ENCODE results near the gene EPS8L1. TPM values are rescaled to one million over a fixed set of nuclear protein-coding genes. Genes with fewer than 3 reads are reported as not detected.

The EPS8L1 gene
- polyA plus RNA-seq, 4 donors, result 38.4 to 86.0 (median 63.3) TPM

DNA sequence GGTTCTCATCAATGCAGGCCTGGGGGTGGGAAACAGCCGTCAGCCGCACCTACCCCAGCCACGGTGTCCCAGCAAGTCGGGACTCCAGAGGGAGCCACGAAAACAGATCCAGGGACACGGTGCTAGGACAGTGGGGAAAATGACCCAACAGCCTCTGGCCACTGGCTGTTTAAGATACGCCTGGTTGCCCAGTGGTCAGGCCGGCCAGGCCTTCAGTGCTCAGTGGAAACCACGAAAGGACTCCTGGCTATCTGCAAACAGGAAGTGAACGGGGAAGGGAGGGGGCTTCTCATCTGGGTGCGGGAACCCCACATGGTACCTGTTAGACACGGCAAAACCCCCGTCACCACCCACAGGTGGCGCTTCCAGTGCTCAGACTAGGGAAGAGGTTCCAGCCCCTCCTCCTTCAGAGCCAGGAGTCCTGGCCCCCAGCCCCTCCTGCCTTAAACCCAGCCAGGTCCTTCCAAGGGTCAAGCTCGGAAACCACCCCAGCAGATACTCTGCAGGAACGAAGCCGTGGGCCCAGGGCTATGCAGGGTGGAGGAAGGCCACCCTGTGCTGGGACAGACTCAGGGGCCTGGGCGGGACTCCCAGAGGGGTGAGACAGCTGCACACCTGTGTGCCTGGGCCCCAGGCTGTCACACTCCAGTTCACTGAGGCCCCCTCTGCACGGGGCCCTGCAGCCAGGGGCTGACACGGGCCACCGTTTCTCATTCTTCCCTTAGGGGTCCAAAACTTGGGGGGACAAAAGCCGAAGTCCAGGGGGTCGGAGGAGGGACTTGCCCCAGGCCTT, 37.3 kb downstream of the EPS8L1 start:
- no peak for DNase-seq (ENCODE audit: low read depth in 4 of 4, low spot score in 2 of 4)

DNA sequence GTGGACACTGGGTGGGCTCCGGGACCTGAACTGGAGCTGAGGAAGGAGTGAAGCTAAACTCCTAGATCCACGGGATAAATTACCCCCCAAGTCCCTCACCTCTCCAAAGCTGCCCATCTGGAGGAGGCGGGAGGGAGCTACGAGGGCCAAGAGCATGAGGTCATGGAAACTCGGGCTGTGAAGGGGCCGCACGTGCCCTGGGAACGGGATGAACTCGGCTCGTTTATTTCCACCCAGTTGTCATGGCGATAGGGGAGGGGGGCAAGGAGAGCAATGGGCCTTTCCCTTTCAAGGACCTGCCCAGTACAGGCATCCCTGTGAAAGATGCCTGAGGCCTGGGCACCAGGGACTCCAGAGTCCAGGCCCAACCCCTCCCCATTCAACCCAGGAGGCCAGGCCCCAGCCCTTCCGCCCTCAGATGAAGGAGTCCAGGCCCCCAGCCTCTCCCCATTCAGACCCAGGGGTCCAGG, 37.9 kb downstream of the EPS8L1 start:
- peak in 3 of 4 donors; percentile 62 to 83 (median 71) for DNase-seq (ENCODE audit: low read depth in 4 of 4, low spot score in 2 of 4)

DNA sequence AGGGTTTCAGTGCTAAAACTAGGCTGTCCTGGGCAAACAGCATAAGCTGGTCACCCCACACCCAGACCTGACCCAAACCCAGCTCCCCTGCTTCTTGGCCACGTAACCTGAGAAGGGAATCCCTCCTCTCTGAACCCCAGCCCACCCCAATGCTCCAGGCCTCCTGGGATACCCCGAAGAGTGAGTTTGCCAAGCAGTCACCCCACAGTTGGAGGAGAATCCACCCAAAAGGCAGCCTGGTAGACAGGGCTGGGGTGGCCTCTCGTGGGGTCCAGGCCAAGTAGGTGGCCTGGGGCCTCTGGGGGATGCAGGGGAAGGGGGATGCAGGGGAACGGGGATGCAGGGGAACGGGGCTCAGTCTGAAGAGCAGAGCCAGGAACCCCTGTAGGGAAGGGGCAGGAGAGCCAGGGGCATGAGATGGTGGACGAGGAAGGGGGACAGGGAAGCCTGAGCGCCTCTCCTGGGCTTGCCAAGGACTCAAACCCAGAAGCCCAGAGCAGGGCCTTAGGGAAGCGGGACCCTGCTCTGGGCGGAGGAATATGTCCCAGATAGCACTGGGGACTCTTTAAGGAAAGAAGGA, 39.0 kb downstream of the EPS8L1 start:
- no peak for DNase-seq (ENCODE audit: low read depth in 4 of 4, low spot score in 2 of 4)

DNA sequence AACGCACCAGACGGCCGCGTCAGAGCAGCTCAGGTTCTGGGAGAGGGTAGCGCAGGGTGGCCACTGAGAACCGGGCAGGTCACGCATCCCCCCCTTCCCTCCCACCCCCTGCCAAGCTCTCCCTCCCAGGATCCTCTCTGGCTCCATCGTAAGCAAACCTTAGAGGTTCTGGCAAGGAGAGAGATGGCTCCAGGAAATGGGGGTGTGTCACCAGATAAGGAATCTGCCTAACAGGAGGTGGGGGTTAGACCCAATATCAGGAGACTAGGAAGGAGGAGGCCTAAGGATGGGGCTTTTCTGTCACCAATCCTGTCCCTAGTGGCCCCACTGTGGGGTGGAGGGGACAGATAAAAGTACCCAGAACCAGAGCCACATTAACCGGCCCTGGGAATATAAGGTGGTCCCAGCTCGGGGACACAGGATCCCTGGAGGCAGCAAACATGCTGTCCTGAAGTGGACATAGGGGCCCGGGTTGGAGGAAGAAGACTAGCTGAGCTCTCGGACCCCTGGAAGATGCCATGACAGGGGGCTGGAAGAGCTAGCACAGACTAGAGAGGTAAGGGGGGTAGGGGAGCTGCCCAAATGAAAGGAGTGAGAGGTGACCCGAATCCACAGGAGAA, 39.9 kb downstream of the EPS8L1 start:
- no peak for DNase-seq (ENCODE audit: low read depth in 4 of 4, low spot score in 2 of 4)

DNA sequence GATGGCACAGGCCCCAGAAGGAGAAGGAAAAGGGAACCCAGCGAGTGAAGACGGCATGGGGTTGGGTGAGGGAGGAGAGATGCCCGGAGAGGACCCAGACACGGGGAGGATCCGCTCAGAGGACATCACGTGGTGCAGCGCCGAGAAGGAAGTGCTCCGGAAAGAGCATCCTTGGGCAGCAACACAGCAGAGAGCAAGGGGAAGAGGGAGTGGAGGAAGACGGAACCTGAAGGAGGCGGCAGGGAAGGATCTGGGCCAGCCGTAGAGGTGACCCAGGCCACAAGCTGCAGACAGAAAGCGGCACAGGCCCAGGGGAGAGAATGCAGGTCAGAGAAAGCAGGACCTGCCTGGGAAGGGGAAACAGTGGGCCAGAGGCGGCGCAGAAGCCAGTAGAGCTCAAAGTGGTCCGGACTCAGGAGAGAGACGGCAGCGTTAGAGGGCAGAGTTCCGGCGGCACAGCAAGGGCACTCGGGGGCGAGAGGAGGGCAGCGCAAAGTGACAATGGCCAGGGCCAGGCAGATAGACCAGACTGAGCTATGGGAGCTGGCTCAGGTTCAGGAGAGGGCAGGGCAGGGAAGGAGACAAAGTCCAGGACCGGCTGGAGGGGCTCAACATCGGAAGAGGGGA, 40.7 kb downstream of the EPS8L1 start:
- DNase-seq (ENCODE audit: low read depth in 4 of 4, low spot score in 2 of 4), result no peak

DNA sequence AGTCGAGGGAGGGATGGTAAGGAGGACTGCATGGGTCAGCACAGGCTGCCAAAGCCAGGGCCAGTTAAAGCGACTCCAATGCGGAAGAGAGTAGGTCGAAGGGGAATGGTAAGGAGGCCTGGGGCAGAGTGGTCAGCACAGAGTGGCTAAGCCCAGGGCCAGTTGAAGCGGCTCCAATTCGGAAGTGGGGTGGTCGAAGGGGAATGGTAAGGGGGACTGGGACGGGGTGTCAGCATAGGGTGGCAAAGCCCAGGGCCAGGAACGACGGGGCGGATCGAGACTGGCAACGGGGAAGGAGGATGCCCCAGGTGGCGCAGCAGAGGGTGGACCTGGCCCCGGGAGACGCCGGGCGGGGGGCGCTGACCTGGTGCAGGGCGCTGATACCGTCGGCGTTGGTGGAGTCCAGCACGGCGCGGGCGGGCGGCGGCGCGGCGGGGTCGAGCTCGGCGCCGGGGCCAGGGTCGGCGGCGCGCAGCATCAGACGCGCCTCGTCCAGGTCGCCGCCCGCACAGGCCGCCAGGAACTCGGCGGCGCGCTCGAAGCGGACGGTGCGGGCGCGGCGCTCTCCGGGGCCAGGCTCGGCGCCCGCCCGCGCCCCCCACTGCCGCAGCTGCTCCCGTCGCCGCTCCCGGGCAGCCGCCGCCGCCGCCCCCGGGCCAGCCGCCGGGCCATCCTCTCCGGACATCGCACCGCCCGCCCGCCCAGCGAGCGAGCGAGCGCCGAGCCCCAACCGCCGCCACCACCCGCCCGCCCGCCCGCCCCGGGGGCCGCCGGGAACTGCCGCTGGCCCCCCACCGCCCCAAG, 41.4 kb downstream of the EPS8L1 start, which contains the start of gene PPP1R12C:
TSS of gene PPP1R12C (minus strand) at position 779 of the 804 bp plus-strand sequence. CDS start at position 685, 94 bp downstream.
- no peak for DNase-seq (ENCODE audit: low read depth in 4 of 4, low spot score in 2 of 4)

DNA sequence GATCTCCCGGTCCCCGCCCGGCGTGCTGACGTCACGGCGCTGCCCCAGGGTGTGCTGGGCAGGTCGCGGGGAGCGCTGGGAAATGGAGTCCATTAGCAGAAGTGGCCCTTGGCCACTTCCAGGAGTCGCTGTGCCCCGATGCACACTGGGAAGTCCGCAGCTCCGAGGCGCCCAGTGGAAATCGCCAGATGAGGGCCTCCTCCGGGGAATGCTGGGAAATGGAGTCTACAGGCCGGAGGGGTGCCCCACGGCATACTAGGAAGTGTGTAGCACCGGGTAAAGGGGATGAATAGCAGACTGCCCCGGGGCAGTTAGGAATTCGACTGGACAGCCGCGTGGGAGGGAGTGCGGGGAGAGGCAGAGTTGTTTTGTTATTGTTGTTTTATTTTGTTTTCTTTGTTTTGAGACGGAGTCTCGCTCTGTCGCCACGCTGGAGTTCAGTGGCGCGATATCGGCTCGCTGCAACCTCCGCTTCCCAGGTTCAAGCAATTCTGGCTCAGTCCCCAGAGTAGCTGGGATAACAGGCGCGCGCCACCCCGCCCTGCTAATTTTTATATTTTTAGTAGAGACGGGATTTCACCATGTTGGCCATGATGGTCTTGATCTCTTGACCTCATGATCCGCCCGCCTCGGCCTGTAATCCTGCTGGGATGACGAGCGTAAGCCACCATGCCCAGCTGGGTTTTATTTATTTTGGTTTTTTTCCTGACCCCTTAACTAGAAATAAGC, 42.2 kb downstream of the EPS8L1 start:
- peak; percentile 85 to 98 (median 95) for DNase-seq (ENCODE audit: low read depth in 4 of 4, low spot score in 2 of 4)

DNA sequence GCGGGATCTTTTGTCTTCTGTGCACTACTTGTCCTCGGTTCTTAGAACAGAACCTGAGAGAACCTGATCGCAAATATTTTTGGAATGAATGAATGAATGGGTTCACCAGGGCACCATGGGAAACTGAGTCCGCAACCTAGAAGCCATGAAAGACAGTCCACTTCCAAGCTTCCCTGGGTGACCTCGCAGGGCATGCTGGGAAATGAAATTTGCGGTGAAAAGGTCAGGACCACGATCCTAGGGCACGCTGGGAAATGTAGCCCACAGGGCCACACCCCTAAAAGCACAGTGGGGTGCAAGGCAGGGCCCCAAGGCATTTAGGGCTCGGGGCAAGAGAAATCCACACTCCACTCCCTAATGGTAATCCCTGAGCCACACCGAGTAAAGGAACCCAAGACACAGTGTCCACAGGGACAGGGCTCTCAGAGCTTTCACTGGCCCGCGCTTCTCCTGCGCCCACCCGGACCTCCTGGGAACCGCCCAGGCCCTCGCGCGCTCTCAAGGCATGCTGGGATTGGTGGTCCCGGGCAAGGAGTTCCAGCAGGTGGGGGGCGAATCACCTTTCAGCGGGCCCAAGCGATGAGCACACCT, 42.8 kb downstream of the EPS8L1 start:
- DNase-seq (ENCODE audit: low read depth in 4 of 4, low spot score in 2 of 4), result no peak

DNA sequence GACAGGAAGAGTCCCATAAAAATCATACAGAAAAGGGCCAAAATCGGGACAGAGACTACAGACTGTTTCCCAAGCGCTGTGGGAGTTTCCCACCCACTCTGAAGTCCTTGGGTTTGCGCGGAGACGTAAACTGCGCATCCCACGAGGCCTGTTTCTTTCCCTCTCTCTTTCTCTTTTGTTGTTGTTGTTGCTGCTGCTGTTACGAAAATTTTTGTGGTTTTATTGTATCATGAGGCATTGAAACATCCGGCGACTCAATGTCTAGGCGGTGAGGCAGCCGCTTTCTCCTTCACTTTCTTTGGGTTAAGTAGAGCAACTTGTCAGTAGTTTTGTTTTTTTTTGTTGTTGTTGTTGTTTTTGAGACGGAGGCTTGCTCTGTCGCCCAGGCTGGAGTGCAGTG, 43.4 kb downstream of the EPS8L1 start:
- DNase-seq (ENCODE audit: low read depth in 4 of 4, low spot score in 2 of 4), result no peak

DNA sequence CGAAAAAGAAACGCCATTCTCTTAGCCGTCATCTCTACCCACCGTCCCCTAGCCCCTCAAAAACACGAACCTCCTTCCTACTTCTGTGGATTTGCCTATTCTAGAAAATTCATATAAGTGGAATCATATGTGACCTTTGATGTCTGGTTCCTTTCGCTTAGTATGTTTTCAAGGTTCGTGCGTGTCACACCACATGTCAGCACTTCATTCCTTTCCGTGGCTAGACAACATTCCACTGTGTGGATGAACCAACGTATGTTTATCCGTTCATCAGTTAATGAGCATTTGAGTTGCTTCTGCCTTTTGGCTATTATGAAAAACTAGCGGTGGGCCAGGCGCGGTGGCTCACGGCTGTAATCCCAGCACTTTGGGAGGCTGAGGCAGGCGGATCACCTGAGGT, 55.8 kb downstream of the EPS8L1 start:
- DNase-seq (ENCODE audit: low read depth in 4 of 4, low spot score in 2 of 4), result no peak

DNA sequence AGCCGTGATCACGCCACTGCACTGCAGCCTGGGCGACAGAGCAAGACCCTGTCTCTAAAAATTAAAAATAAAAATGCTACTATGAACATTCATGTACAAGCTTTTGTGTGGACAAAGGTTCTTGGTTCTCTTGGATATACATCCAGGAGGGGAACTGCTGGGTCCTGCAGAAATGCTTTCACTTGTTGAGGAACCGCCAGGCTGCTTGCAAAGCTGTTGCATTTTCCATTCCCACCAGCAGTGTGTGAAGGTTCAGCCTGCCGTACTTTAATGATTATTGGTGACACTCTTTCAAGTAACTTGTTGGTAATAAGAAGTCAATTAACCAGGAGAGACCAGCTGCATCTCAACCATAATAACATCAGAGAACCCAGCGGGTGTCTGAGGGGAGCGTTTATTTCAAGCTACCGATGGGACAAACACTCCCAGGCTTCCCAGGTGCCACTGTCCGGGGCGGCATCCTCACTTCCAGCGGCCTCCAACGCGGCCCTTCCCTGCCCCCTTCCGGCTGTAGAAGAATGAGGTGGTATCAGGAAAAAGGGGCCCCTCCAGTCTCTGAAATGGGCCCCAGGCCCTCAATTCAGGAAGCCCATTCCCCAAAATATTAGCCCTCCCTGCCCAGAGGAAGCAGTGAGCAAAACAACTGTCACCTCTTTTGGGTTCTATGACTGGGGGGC, 56.9 kb downstream of the EPS8L1 start:
- DNase-seq (ENCODE audit: low read depth in 4 of 4, low spot score in 2 of 4), result no peak

DNA sequence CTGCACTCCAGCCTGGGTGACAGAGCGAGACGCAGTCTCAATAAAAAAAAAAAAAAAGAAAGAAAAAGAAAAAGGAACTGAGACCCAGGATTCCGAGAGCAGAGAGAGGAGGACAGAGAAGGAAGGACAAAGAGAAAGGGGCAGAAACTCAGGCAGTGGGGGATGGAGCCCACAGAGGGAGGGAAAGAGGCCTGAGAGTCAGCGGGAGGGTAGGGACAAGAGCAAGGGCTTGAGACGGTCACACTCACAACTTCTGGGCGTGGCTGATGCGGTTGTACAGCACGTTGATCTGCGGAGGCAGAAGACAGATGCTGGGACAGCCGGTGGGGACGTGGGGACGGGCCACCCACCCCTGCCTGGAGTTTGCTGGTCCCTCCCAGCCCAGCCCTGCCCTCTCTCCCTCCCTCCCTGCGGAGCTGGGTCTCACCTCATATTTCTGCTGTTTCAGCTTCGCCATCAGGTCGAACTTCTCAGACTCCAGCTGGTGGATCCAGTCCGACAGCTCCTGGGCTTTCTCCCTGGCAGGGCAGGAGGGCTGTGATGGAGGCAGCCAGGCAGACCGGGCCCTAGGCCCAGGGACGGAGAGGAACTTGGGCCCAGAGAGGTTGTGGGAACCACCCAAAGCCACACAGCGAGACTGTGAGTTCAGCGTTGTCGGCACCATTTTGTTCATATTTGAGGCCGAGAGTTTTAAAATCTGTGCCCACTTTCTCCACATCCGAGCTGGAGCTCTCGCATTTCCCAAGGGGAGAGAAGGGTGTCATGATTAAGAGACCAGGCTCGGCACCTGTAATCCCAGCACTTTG, 58.2 kb downstream of the EPS8L1 start:
- DNase-seq (ENCODE audit: low read depth in 4 of 4, low spot score in 2 of 4), result no peak

DNA sequence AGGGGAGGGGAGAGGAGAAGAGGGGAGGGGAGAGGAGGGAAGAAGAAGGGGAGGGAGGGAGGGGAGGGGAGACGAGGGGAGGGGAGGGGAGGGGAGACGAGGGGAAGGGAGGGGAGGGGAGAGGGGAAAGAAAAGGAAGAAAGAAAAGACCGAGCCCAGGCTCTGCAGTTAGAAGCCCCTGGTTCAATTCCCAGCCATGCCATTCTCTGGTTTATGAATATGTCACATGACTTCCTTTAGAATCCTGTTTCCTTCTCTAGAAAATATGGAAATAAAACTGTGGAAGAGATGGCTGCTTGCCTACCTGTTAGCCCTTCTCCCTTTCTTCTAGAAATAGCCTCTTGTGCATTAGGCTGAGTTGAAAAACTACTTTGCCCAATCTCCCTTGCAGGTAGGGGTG, 59.1 kb downstream of the EPS8L1 start:
- no peak for DNase-seq (ENCODE audit: low read depth in 4 of 4, low spot score in 2 of 4)

DNA sequence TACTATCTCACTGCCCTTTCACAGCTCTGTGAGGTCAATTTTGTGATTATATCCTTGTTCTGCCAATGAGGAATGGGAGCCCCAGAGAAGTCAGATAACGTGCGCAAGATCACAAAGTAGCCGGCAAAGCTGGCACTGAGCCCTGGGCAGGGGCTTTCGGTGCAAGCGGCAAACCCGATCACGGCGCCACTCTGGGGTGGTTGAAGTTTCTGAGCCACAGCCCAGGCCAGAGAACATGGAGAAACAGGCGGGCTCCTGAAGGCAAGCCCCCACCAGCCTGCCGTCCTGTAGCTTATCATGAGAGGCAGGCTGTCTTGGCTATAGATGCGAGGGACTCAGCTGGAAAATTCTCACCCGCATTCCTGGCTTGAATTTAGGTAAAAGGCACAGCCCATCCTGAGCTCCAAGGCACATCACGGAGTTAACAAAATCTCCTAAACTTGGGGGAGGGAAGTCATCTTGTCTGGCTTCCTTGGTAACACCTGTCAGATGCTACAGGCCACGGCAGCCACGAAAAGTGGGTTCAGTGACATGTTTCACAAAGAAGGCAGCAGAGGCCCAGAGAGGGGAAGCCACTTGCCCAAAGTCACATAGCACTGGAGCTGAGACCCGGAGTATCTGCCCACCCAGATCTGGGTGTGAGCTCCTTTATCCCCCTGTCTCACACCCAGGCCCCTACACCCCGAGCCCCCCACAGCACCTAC, 60.9 kb downstream of the EPS8L1 start:
- DNase-seq (ENCODE audit: low read depth in 4 of 4, low spot score in 2 of 4), result no peak
